Immature natural killer cell (primary cell): Measurements from ENCODE around the gene NTSR1. TPM values are rescaled to one million over a fixed set of nuclear protein-coding genes. Genes with fewer than 3 reads are reported as not detected.

ENCODE experiments used
- DNase-seq, 3 donors: peaks; one replicate each; pipeline ENCODE4 v3.0.0; 2022; ENCODE audit warnings: mixed read lengths in 1 of 3
- H3K27ac Mint-ChIP-seq, 6 donors: one replicate each; pipeline ENCODE4 v1.8.0; 2020; ENCODE audit warnings: mixed read lengths in 6 of 6, mild to moderate bottlenecking in 5 of 6, inconsistent platforms in 4 of 6, moderate library complexity in 3 of 6
- H3K27me3 Mint-ChIP-seq, 3 donors: one replicate each; pipeline ENCODE4 v1.8.0; 2020 to 2021; ENCODE audit warnings: low read depth in 3 of 3, mild to moderate bottlenecking in 3 of 3, mixed read lengths in 3 of 3, moderate library complexity in 3 of 3, inconsistent platforms in 1 of 3
- H3K36me3 Mint-ChIP-seq, 3 donors: one replicate each; pipeline ENCODE4 v1.8.0; 2020; ENCODE audit warnings: mixed read lengths in 3 of 3, inconsistent platforms in 2 of 3, mild to moderate bottlenecking in 2 of 3
- H3K4me1 Mint-ChIP-seq, 2 donors: one replicate each; pipeline ENCODE4 v1.8.0; 2020; ENCODE audit warnings: inconsistent platforms in 2 of 2, mild to moderate bottlenecking in 2 of 2, mixed read lengths in 2 of 2, moderate library complexity in 1 of 2
- H3K4me3 Mint-ChIP-seq, 5 donors: one replicate each; pipeline ENCODE4 v1.8.0; 2020; ENCODE audit warnings: mild to moderate bottlenecking in 5 of 5, mixed read lengths in 5 of 5, inconsistent platforms in 3 of 5, moderate library complexity in 3 of 5
- H3K9me3 Mint-ChIP-seq, 6 donors: one replicate each; pipeline ENCODE4 v1.8.0; 2020; ENCODE audit warnings: mild to moderate bottlenecking in 6 of 6, mixed read lengths in 6 of 6, inconsistent platforms in 4 of 6, moderate library complexity in 3 of 6
- polyA plus RNA-seq, 3 donors: library from polyadenylated mRNA; unstranded; fragments of 300-500 nt; fragmentation: Illumina TruSeq; gene quantifications; one replicate each; pipeline ENCODE4 v1.2.3, GENCODE V29; 2021

The NTSR1 gene
- polyA plus RNA-seq, 3 donors from 2014 or later, result not detected

GRCh38 chr20:62702895-62703852 lies 5.5 kb upstream of the NTSR1 start:
- Mint-ChIP-seq H3K27me3 (peaks cover 0 to 6% (median 5%) of the 10 kb centered on the region in 3 donors), H3K4me1 (peaks cover 0 to 4% of the 10 kb centered on the region in 2 donors), H3K4me3 (peak overlapping the region in 1 of 5 donors; percentile 9), H3K9me3 (no peaks in the 10 kb centered on the region), H3K27ac (peak overlapping the region in 1 of 6 donors; percentile 0), H3K36me3 (no peaks in the 10 kb centered on the region)
- no peak for DNase-seq

- Mint-ChIP-seq H3K4me3 (peak overlapping the region in 1 of 5 donors; percentile 9), H3K9me3 (no peaks in the 10 kb centered on the region), H3K27me3 (peaks cover 0 to 6% (median 5%) of the 10 kb centered on the region in 3 donors), H3K27ac (no peak overlapping the region), H3K36me3 (no peaks in the 10 kb centered on the region), H3K4me1 (peaks cover 0 to 4% of the 10 kb centered on the region in 2 donors)
- DNase-seq, result no peak
These were observed 4.8 kb upstream of the NTSR1 start for GRCh38 chr20:62703853-62704228.

- DNase-seq, result no peak
- no peaks in the 10 kb centered on the region for H3K9me3 Mint-ChIP-seq
- H3K27me3 Mint-ChIP-seq, result peaks cover 0 to 6% (median 5%) of the 10 kb centered on the region in 3 donors
- H3K4me1 Mint-ChIP-seq, result peaks cover 0 to 4% of the 10 kb centered on the region in 2 donors
- no peak overlapping the region for H3K4me3 Mint-ChIP-seq
- no peaks in the 10 kb centered on the region for H3K36me3 Mint-ChIP-seq
- H3K27ac Mint-ChIP-seq, result no peak overlapping the region
These were observed 4.2 kb upstream of the NTSR1 start for GRCh38 chr20:62704341-62704948.

GRCh38 chr20:62705627-62706026 lies 3.0 kb upstream of the NTSR1 start:
- Mint-ChIP-seq H3K27me3 (peaks cover 0 to 9% (median 5%) of the 10 kb centered on the region in 3 donors), H3K27ac (no peak overlapping the region), H3K4me3 (no peak overlapping the region), H3K36me3 (no peaks in the 10 kb centered on the region), H3K4me1 (peaks cover 0 to 4% of the 10 kb centered on the region in 2 donors), H3K9me3 (no peaks in the 10 kb centered on the region)
- no peak for DNase-seq

DNA sequence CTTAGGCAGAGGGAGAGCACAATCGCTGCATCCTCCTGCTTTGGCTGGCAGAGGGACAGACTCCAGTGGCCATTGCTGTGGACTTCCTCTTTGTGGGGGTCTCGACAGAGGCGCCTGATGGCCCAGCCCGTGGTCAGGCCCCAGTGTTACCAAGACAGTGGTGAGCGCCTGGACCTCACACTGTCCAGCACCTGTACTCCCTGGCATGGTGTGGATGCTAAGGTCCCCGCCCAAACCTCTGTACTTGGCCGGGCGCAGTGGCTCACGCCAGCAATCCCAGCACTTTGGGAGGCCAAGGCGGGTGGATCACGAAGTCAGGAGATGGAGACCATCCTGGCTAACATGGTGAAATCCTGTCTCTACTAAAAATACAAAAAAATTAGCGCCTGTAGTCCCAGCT lies 2.3 kb upstream of the NTSR1 start:
- H3K4me3 Mint-ChIP-seq, result no peak overlapping the region
- H3K9me3 Mint-ChIP-seq, result no peaks in the 10 kb centered on the region
- H3K27me3 Mint-ChIP-seq, result peaks cover 0 to 9% (median 5%) of the 10 kb centered on the region in 3 donors
- no peak overlapping the region for H3K27ac Mint-ChIP-seq
- H3K4me1 Mint-ChIP-seq, result peaks cover 0 to 4% of the 10 kb centered on the region in 2 donors
- no peaks in the 10 kb centered on the region for H3K36me3 Mint-ChIP-seq
- DNase-seq, result no peak

DNA sequence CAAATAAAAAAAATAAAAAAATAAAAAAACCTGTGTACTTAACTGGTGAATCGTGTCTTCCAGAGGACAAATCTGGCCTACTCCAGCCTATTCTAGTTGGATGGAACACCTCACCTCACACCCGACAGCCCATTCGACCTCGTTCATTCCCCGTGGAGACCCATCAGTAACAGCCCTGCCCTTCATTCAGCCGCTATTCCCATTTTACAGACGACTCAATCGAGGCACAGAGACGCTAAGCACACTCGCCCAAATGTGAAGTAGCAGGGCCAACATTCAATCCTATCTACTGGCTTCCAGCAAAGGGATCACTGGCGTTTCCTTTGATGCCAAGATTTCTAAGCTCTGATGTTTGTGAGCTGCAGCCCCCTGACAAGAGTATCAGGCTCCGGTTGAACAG lies 1.8 kb upstream of the NTSR1 start:
- DNase-seq, result no peak
- Mint-ChIP-seq H3K9me3 (no peaks in the 10 kb centered on the region), H3K4me1 (peaks cover 0 to 4% of the 10 kb centered on the region in 2 donors), H3K4me3 (no peak overlapping the region), H3K27ac (no peak overlapping the region), H3K27me3 (peaks cover 0 to 9% (median 4%) of the 10 kb centered on the region in 3 donors), H3K36me3 (no peaks in the 10 kb centered on the region)

DNA sequence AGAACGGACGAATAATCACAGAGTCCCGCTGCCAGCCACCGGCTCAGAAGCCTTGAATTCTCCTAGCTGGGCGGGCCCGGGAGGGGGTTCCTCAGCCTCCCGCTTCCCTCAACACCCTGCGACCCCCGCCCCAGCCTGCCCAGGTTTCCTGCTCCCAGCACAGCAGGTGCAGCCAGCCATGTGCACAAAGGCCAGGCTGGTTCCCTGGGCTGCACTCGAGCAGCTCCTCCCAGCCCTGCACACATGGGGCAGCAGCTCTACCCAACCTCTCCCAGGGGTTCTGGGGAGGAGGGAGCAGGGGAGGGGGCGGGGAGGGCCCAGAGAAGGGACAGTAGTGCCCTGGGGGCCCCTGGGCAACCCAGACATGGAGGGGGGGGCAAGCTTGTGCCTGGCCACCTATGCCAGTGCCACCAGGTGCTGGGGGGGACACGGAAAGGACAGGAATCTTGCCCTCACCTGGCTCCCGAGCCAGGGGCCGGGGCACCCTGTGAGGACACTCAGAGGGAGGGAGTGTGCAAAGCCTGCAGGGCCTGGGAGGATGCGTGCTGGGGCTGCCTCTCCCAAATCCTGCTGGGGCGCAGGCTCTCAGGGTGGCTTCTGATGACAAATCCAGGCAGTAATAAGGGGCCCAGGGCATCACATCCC lies 1.2 kb upstream of the NTSR1 start:
- no peak for DNase-seq
- H3K36me3 Mint-ChIP-seq, result no peaks in the 10 kb centered on the region
- H3K9me3 Mint-ChIP-seq, result no peaks in the 10 kb centered on the region
- H3K4me3 Mint-ChIP-seq, result no peak overlapping the region
- no peak overlapping the region for H3K27ac Mint-ChIP-seq
- peaks cover 0 to 4% of the 10 kb centered on the region in 2 donors for H3K4me1 Mint-ChIP-seq
- H3K27me3 Mint-ChIP-seq, result peaks cover 0 to 8% (median 4%) of the 10 kb centered on the region in 3 donors

DNA sequence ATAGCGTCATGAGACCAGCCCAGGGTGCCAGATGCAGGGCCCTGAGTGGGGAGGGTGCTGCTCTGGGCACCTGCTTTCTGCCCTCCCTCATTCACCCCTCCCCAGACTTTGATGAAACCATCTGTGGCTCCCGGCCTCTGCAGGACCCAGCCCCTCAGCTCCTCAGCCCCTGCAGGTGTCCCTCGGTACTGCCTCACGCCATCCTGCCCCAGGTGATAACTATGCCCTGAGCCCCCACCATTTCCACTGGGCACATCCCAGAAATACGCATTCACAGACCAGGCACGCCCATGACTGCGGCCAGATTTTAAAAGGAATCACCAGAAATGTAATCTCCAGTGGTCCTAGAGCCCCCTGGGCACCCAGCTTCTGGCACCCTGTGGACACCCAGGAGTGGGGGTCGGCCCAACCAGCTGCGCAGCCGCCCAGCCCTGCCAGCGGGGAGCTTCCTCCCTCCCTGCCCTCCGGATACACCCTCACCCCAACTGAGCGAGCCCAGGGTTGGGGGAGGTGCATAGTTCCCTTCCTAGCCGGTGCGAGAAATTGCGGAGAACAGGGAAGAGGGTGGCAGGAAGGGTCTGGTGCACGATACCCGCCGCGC lies 615 bp upstream of the NTSR1 start:
- H3K9me3 Mint-ChIP-seq, result no peaks in the 10 kb centered on the region

GRCh38 chr20:62709537-62709905 lies 885 bp downstream of the NTSR1 start:
- Mint-ChIP-seq H3K4me1 (peaks cover 0 to 2% of the 10 kb centered on the region in 2 donors), H3K27me3 (peaks cover 2 to 9% (median 3%) of the 10 kb centered on the region in 3 donors), H3K27ac (no peak overlapping the region), H3K9me3 (no peaks in the 10 kb centered on the region), H3K4me3 (no peak overlapping the region), H3K36me3 (no peaks in the 10 kb centered on the region)
- DNase-seq, result no peak

More for the DNA sequence above, 615 bp upstream of the NTSR1 start:
- Mint-ChIP-seq H3K4me3 (no peak overlapping the region), H3K36me3 (no peaks in the 10 kb centered on the region), H3K4me1 (peaks cover 0 to 4% of the 10 kb centered on the region in 2 donors), H3K27ac (no peak overlapping the region), H3K27me3 (peaks cover 0 to 6% (median 4%) of the 10 kb centered on the region in 3 donors)
- no peak for DNase-seq

- Mint-ChIP-seq H3K4me1 (peaks cover 0 to 2% of the 10 kb centered on the region in 2 donors), H3K36me3 (no peaks in the 10 kb centered on the region), H3K27ac (no peak overlapping the region), H3K27me3 (peaks cover 3 to 11% (median 5%) of the 10 kb centered on the region in 3 donors), H3K4me3 (no peak overlapping the region), H3K9me3 (no peaks in the 10 kb centered on the region)
- DNase-seq, result no peak
These were observed 1.7 kb downstream of the NTSR1 start for GRCh38 chr20:62710221-62710885.

DNA sequence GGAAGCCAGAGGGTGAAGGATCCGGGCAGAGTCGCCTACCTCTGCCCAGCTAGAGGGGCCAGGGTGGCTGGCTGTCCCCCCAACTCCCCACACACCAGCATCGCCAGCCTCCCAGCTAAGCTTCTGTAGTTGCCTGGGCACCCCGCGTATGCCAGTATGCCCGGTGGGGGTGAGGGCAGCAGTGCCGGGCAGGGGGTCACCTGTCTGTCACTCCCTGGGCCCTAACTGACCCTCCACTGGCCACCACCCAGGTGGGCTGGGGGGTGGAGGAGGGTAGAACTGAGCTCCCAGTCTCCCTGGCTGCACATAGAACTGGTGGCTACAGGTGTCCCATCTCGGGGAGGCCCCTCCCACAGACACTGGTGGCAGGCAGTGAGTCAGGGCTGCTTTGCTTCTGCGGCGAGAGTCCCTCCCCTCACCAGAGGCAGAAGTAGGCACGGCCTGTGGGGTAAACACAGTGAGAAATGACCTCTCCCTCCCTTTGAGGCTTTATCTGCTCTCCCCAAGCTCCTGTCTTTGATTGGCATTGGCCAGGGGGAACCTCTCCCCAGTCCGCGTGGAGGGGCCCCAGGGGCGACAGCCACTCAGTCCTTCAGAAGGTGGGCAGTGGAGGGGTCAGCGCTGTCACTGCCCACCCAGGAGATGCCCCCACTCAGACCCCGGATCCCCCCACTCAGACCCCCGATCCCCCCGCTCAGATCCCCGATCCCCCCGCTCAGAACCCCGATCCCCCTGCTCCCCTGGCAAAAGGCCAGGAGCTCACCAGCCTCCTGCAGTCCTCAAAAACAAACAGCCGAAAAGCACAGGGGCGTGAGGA lies 2.5 kb downstream of the NTSR1 start:
- peaks cover 5% of the 10 kb centered on the region in 2 donors for H3K4me1 Mint-ChIP-seq
- no peaks in the 10 kb centered on the region for H3K9me3 Mint-ChIP-seq
- H3K4me3 Mint-ChIP-seq, result no peak overlapping the region
- H3K27me3 Mint-ChIP-seq, result peaks cover 4 to 11% (median 5%) of the 10 kb centered on the region in 3 donors
- H3K27ac Mint-ChIP-seq, result no peak overlapping the region
- DNase-seq, result no peak
- no peaks in the 10 kb centered on the region for H3K36me3 Mint-ChIP-seq

GRCh38 chr20:62711703-62712101 lies 3.1 kb downstream of the NTSR1 start:
- Mint-ChIP-seq H3K4me1 (peaks cover 11% of the 10 kb centered on the region in 2 donors), H3K36me3 (no peaks in the 10 kb centered on the region), H3K27me3 (peaks cover 5 to 11% (median 9%) of the 10 kb centered on the region in 3 donors), H3K4me3 (no peak overlapping the region), H3K27ac (no peak overlapping the region), H3K9me3 (no peaks in the 10 kb centered on the region)
- no peak for DNase-seq
